ENCODE results near the gene GAS7. TPM values are rescaled to one million over a fixed set of nuclear protein-coding genes. Genes with fewer than 3 reads are reported as not detected.
A peak's percentile ranks its signal among the peaks of the same experiment; 100 is the strongest.

The GAS7 gene
- 24.4 TPM for polyA plus RNA-seq
- long read RNA-seq, donor 1, partial matches to known transcripts: 0 of 1 reads
- long read RNA-seq, donor 1, other reads (novel, unspliced or antisense): 0 of 1 reads
- long read RNA-seq, donor 2: 0 reads
- long read RNA-seq, donor 3: 0 reads
- long read RNA-seq, donor 4: 0 reads
- long read RNA-seq, donor 5, full-length matches to known transcripts: 5 of 5 reads
- long read RNA-seq, donor 5, partial matches to known transcripts: 0 of 5 reads
- long read RNA-seq, donor 5, other reads (novel, unspliced or antisense): 0 of 5 reads
- long read RNA-seq, donor 6, full-length matches to known transcripts: 3 of 3 reads
- long read RNA-seq, donor 6, partial matches to known transcripts: 0 of 3 reads
- long read RNA-seq, donor 6, other reads (novel, unspliced or antisense): 0 of 3 reads
- long read RNA-seq, donor 7, partial matches to known transcripts: 0 of 2 reads
- long read RNA-seq, donor 7, other reads (novel, unspliced or antisense): 0 of 2 reads
- long read RNA-seq, donor 8, full-length matches to known transcripts: 3 of 3 reads
- long read RNA-seq, donor 8, partial matches to known transcripts: 0 of 3 reads
- long read RNA-seq, donor 8, other reads (novel, unspliced or antisense): 0 of 3 reads
- long read RNA-seq, donor 9: 0 reads
- long read RNA-seq, donor 10, full-length matches to known transcripts: 1 of 1 reads
- long read RNA-seq, donor 10, partial matches to known transcripts: 0 of 1 reads
- long read RNA-seq, donor 10, other reads (novel, unspliced or antisense): 0 of 1 reads
- long read RNA-seq, donor 11: 0 reads

DNA sequence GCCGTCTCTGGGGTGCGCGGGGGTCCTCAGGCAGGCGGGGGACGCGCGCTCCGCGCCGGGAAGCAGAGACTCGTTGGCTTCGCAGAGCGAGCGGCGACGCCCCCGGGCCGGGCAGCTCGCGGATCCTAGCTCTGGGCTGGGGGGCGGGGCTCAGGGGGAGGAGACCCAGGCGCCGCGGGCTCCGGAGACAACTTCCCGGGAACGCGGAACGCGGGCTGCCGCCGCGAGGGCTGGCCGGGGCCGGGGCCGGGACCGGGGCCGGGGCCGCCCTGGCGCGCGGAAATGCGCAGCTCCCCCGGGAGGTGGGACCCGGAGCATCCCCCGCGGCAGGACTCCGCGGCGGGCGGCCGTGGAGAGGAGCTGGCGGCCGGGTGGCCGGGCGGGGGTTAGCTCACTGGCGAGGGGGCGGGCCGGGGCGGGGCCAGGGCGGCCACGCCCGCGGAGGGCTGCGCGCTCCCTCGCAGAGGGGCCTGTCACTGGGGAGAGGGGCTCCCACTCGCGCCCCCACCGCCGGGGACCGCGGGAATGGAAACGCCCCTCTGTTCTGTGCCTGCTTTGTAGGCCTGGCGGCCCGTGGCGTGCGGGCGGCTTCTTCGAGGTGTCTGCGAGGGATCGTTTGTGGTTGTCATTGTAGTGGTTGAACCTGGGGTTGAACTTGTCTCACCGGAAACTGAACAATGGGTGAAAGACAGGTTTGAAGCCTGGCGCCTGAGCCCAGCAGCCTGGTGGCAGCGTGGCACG lies at the start of gene GAS7:
TSS of gene GAS7 (minus strand) at position 98 of the 741 bp plus-strand sequence.
- Histone ChIP-seq H3K27me3 (ENCODE audit: control insufficient read depth, insufficient read depth, low read length) (peaks cover 40% of the 10 kb centered on the region), H3K9me3 (ENCODE audit: control insufficient read depth, low read depth, low read length) (peaks cover 3% of the 10 kb centered on the region), H3K36me3 (ENCODE audit: control insufficient read depth, insufficient read depth, low read length) (no peaks in the 10 kb centered on the region), H3K4me3 (ENCODE audit: low read length) (peak within 1 kb of the TSS; percentile 54), H3K4me1 (ENCODE audit: control insufficient read depth, insufficient read depth, low read length) (peaks cover 2% of the 10 kb centered on the region), H3K27ac (ENCODE audit: low read length) (no peak within 1 kb of the TSS)
- no CpG with 5 or more reads among the region's 86 CpGs for WGBS (ENCODE audit: insufficient coverage, low lambda C conversion rate)
- DNase-seq: peak; percentile 38 to 72

DNA sequence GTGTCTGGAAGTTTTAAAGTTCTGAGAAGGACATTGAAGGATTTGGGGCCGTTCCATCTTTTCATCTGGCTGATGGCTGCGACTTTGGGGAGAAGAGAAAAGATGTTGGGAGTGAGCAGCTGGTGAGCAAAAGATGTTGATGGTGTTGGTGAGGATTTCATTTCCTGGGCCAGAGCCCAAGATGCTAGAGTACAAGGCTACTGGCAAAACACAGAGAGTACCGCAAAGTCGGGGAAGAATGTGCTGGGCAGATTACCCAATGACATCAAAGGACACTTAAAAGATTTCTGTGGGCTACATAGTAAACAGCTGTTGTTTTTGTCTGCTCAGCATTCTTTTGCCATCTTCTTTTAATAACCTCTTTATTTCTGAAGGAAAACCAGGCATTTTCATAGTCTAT lies 49.4 kb upstream of the GAS7 start:
- H3K27me3 ChIP-seq (ENCODE audit: control insufficient read depth, insufficient read depth, low read length): no peaks in the 10 kb centered on the region
- no peak for DNase-seq
- no peak overlapping the region for H3K27ac ChIP-seq (ENCODE audit: low read length)
- 73% methylated on average over 3 of the region's 4 CpGs for WGBS (ENCODE audit: insufficient coverage, low lambda C conversion rate)
- no peaks in the 10 kb centered on the region for H3K9me3 ChIP-seq (ENCODE audit: control insufficient read depth, low read depth, low read length)
- no peak overlapping the region for H3K4me3 ChIP-seq (ENCODE audit: low read length)
- H3K4me1 ChIP-seq (ENCODE audit: control insufficient read depth, insufficient read depth, low read length): no peaks in the 10 kb centered on the region
- H3K36me3 ChIP-seq (ENCODE audit: control insufficient read depth, insufficient read depth, low read length): no peaks in the 10 kb centered on the region

DNA sequence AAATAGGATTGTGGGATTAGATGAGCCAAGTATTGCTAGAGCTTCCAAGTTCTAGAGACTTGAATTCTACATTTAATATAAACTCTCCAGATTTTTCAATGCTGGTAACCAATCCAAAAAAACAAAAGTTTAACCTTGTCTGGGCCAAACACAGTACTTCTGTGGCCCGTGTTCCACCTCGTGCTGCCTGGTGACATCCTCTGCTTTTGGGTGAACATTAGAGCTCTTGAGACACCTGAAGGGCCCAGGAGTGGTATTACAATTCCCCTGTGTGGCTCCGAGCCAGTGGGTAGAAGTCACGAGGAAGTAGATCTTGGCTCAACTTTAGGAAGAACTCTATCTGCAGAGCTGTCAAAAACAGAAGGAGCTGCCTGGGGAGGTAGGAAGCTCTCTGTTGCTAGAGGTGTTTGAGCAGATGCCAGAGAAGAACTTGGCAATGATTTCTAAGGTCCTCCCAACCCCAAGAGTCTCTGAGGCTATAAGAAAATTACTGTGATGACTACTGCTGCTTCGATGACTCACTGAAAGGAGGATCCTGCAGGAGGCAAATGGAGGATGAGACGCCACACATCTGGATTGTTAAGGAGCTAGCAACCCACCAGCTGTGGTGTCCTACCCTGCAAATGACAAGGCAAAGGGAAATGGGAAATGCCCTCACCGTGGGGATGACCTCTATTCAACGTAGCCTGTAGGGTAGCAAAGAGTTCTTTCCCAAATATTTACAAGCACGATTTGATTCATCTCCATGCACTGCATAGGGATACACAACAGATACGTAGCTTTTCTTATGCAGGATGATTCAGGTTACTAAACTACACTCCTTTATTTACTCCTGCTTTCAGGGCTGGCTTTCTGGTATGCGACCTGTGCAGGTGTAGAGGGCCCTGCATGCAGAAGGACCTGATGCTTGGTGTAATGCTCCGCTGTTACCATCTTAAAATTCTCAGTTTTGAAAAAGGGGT lies 45.8 kb upstream of the GAS7 start:
- Histone ChIP-seq H3K9me3 (ENCODE audit: control insufficient read depth, low read depth, low read length) (no peaks in the 10 kb centered on the region), H3K27ac (ENCODE audit: low read length) (no peak overlapping the region), H3K27me3 (ENCODE audit: control insufficient read depth, insufficient read depth, low read length) (no peaks in the 10 kb centered on the region), H3K4me1 (ENCODE audit: control insufficient read depth, insufficient read depth, low read length) (no peaks in the 10 kb centered on the region), H3K36me3 (ENCODE audit: control insufficient read depth, insufficient read depth, low read length) (no peaks in the 10 kb centered on the region), H3K4me3 (ENCODE audit: low read length) (no peak overlapping the region)
- peak in 1 of 2 donors; percentile 16 for DNase-seq
- WGBS (ENCODE audit: insufficient coverage, low lambda C conversion rate): no CpG with 5 or more reads among the region's 12 CpGs

DNA sequence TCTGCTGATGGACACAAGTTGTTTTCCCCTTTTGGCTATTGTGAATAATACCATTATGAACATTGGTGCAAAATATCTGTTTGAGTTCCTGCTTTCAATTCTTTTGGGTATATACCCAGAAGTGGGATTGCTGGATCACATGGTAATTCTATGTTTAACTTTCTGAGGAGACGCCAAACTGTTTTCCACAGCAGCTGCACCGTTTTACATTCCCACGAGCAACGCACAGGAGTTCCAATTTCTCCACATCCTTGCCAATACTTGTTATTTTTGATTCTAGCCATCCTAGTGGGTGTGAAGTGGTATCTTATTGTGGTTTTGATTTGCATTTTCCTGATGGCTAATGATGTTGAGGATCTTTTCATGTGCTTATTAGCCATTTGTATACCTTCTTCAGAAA lies 43.4 kb upstream of the GAS7 start:
- no peak overlapping the region for H3K27ac ChIP-seq (ENCODE audit: low read length)
- H3K9me3 ChIP-seq (ENCODE audit: control insufficient read depth, low read depth, low read length): no peaks in the 10 kb centered on the region
- no peaks in the 10 kb centered on the region for H3K27me3 ChIP-seq (ENCODE audit: control insufficient read depth, insufficient read depth, low read length)
- no peaks in the 10 kb centered on the region for H3K36me3 ChIP-seq (ENCODE audit: control insufficient read depth, insufficient read depth, low read length)
- DNase-seq: no peak
- no peaks in the 10 kb centered on the region for H3K4me1 ChIP-seq (ENCODE audit: control insufficient read depth, insufficient read depth, low read length)
- no peak overlapping the region for H3K4me3 ChIP-seq (ENCODE audit: low read length)
- no CpG with 5 or more reads among the region's 4 CpGs for WGBS (ENCODE audit: insufficient coverage, low lambda C conversion rate)

DNA sequence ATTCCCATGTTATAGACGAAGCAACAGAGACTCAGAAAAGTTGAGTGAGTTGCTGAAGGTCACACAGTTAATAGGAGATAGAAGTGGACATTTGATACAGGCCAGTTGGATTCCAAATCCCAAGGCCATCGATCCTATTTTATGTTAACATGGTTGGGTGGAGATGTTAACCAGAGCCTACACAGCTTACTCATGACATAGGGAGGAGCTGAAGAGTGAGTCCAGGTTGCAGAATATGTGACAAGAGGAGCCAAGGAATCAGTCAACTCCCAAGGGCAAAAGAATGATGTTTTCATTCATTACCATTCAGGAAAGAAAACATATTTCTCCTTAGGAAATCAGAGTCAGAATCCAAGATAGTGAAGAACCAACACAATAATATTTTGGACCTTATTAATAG lies 40.3 kb upstream of the GAS7 start:
- no peak overlapping the region for H3K4me3 ChIP-seq (ENCODE audit: low read length)
- WGBS (ENCODE audit: insufficient coverage, low lambda C conversion rate): no CpG with 5 or more reads among the region's 2 CpGs
- DNase-seq: no peak
- no peaks in the 10 kb centered on the region for H3K4me1 ChIP-seq (ENCODE audit: control insufficient read depth, insufficient read depth, low read length)
- no peak overlapping the region for H3K27ac ChIP-seq (ENCODE audit: low read length)
- no peaks in the 10 kb centered on the region for H3K27me3 ChIP-seq (ENCODE audit: control insufficient read depth, insufficient read depth, low read length)
- H3K9me3 ChIP-seq (ENCODE audit: control insufficient read depth, low read depth, low read length): no peaks in the 10 kb centered on the region
- no peaks in the 10 kb centered on the region for H3K36me3 ChIP-seq (ENCODE audit: control insufficient read depth, insufficient read depth, low read length)

DNA sequence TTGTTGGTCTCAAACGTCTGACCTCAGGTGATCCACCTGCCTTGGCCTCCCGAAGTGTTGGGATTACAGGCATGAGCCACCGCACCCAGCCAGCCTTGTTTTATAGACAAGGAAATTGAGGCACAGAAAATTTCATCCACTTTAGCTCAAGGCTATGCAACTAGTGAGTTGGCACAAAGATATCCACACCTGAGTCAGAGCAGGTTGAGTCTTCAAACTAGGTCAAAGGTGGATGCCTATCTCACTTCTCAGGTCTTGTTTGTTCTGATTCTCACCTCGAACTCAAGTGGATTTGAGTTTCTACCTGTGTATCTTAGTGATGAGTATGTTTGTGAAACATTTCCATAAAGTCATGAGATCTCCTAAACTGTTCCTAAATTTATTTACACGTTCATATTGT lies 35.6 kb upstream of the GAS7 start:
- WGBS (ENCODE audit: insufficient coverage, low lambda C conversion rate): no CpG with 5 or more reads among the region's 5 CpGs
- H3K27me3 ChIP-seq (ENCODE audit: control insufficient read depth, insufficient read depth, low read length): no peaks in the 10 kb centered on the region

DNA sequence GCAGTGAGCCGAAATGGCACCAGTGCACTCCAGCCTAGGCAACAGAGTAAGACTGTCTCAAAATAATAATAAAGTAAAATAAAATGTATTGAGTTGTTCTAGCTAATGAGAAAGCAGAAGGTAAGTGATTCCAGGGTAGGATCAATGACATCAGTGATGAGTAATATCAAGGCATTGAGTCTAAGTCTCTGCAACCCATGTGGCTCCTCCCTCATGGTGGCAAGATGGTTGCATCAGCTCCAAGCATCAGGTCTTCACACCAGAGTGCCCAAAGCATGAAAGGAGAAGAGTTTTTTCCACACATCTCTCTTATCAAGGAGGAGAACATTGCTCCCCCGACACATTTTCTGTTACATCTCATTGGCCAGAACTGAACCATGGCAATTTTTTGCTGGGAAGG lies 34.8 kb upstream of the GAS7 start:
- WGBS (ENCODE audit: insufficient coverage, low lambda C conversion rate): 100% methylated on average over 1 of the region's 2 CpGs
- no peaks in the 10 kb centered on the region for H3K36me3 ChIP-seq (ENCODE audit: control insufficient read depth, insufficient read depth, low read length)
- no peaks in the 10 kb centered on the region for H3K9me3 ChIP-seq (ENCODE audit: control insufficient read depth, low read depth, low read length)
- no peaks in the 10 kb centered on the region for H3K4me1 ChIP-seq (ENCODE audit: control insufficient read depth, insufficient read depth, low read length)
- H3K27ac ChIP-seq (ENCODE audit: low read length): no peak overlapping the region
- H3K27me3 ChIP-seq (ENCODE audit: control insufficient read depth, insufficient read depth, low read length): no peaks in the 10 kb centered on the region
- H3K4me3 ChIP-seq (ENCODE audit: low read length): no peak overlapping the region
- no peak for DNase-seq

More for the DNA sequence above, 35.6 kb upstream of the GAS7 start:
- DNase-seq: no peak
- Histone ChIP-seq H3K36me3 (ENCODE audit: control insufficient read depth, insufficient read depth, low read length) (no peaks in the 10 kb centered on the region), H3K4me1 (ENCODE audit: control insufficient read depth, insufficient read depth, low read length) (no peaks in the 10 kb centered on the region), H3K9me3 (ENCODE audit: control insufficient read depth, low read depth, low read length) (no peaks in the 10 kb centered on the region), H3K27ac (ENCODE audit: low read length) (no peak overlapping the region), H3K4me3 (ENCODE audit: low read length) (no peak overlapping the region)

DNA sequence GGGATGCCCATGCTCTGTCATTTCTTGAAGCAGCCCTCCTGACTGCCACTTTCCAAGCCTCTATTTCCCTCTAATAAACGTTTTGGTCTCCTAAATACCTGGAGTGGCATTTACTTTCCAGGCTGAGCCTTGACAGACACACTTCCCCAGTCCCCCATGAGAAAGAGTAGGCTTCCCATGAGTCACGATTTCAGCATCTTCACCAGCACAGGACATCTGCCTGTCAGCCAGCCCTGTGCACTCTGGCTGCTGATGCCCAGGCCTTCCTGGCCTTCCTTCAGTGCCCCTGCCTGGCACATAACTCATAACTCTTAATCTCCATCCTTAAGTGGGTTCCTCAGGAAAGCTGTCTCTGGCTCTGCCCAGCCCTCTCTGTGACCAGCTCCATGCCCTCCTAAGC lies 30.8 kb upstream of the GAS7 start:
- H3K4me3 ChIP-seq (ENCODE audit: low read length): no peak overlapping the region
- no peaks in the 10 kb centered on the region for H3K9me3 ChIP-seq (ENCODE audit: control insufficient read depth, low read depth, low read length)
- no peaks in the 10 kb centered on the region for H3K27me3 ChIP-seq (ENCODE audit: control insufficient read depth, insufficient read depth, low read length)
- H3K27ac ChIP-seq (ENCODE audit: low read length): no peak overlapping the region
- no peak for DNase-seq
- no peaks in the 10 kb centered on the region for H3K4me1 ChIP-seq (ENCODE audit: control insufficient read depth, insufficient read depth, low read length)
- WGBS (ENCODE audit: insufficient coverage, low lambda C conversion rate): no CpG with 5 or more reads among the region's 2 CpGs
- no peaks in the 10 kb centered on the region for H3K36me3 ChIP-seq (ENCODE audit: control insufficient read depth, insufficient read depth, low read length)

DNA sequence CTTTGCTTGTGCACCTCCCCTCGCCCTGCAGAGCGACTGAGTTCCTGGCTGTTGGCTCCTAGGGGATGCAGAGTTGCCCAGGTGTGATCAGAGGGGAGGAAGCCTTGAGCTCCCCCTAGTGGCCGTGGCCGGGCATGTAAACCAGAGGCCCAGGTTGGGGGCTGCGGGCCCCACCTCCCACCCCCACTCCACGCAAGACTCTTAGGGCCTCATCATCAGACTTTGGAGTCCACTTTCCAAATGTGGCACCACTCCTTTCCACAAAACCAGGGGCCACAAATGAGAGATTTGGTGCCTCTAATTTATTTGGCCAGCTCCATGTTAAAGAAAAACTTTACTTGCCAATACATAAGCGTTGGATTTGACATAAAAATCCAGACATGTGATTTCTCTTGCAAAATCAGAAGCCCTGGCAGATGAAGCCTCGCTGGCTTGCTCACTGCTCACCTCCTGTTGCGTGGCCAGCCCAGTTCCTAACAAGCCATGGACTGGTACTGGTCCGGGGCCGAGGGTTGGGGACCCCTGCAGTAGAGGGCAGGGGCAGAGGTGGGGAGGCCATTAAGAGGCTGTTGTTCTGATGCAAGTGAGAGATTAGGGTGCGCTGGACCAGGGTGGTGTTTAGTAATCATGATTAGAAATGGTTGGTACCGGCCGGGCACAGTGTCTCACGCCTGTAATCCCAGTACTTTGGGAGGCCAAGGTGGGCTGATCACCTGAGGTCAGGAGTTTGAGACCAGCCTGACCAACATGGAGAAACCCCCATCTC lies 28.7 kb upstream of the GAS7 start:
- Histone ChIP-seq H3K4me3 (ENCODE audit: low read length) (no peak overlapping the region), H3K4me1 (ENCODE audit: control insufficient read depth, insufficient read depth, low read length) (no peaks in the 10 kb centered on the region), H3K36me3 (ENCODE audit: control insufficient read depth, insufficient read depth, low read length) (no peaks in the 10 kb centered on the region), H3K27ac (ENCODE audit: low read length) (no peak overlapping the region), H3K9me3 (ENCODE audit: control insufficient read depth, low read depth, low read length) (no peaks in the 10 kb centered on the region), H3K27me3 (ENCODE audit: control insufficient read depth, insufficient read depth, low read length) (no peaks in the 10 kb centered on the region)
- WGBS (ENCODE audit: insufficient coverage, low lambda C conversion rate): no CpG with 5 or more reads among the region's 15 CpGs
- DNase-seq: peak; percentile 32 to 40

Measured in large intestine (tissue), 12 donors.